ENCODE data around the gene FAM83C.

DNA sequence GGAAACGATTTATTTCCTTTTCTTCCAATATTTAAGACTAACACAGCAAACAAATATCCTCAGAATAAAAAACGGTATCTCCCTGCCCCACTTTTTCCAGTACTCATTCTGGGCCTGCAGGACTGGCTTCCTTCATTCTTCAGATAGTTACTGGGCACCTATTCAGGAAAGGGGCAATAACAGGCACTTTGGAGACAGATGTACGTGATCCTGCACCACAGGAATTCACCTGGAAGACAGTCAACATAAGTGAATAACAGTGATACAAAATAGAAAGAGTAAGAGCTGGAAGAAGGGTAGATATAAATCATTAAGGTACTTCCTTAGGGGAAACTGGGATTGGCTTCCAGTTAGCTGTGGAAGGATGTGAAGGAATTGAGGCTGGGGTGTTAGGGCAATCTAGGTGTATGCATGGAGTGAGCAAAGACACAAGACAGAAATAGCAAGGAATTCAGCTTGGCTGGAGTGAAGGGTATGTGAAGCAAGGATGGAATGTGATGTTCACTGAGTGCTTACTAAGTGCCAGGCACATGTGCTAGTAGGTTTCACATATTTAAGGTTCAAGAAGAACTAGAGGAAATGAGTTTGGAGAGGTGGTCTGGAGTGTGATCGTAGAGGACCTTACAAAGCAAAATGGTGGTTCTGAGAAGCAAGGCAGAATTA is 49.3 kb upstream of the FAM83C start:
- no peak for TF ChIP-seq CTCF (IDR thresholded peaks at IDR 0.05; ENCODE audit: poor library complexity)
- TF ChIP-seq EZH2 (IDR thresholded peaks at IDR 0.05; ENCODE audit: borderline replicate concordance): no peak
